Endothelial cell (in vitro differentiated cells): Measurements from ENCODE around the gene TBL1XR1. TPM values are rescaled to one million over a fixed set of nuclear protein-coding genes. Genes with fewer than 3 reads are reported as not detected.
A peak's percentile ranks its signal among the peaks of the same experiment; 100 is the strongest.

Experiments used
- DNase-seq: peaks from one replicate; pipeline ENCODE4 v3.0.0; 2021; ENCODE audit warnings: low spot score
- H3K27ac Mint-ChIP-seq: one replicate; pipeline ENCODE4 v1.8.0; 2021; ENCODE audit warnings: mixed read lengths, inconsistent platforms; ENCODE audit not compliant: unreplicated experiment
- H3K27me3 Mint-ChIP-seq: one replicate; pipeline ENCODE4 v1.8.0; 2021; ENCODE audit warnings: mild to moderate bottlenecking, moderate library complexity, mixed read lengths, inconsistent platforms; ENCODE audit not compliant: unreplicated experiment
- H3K36me3 Mint-ChIP-seq: one replicate; pipeline ENCODE4 v1.8.0; 2021; ENCODE audit warnings: mild to moderate bottlenecking, low read depth, mixed read lengths, inconsistent platforms; ENCODE audit not compliant: unreplicated experiment
- H3K4me1 Mint-ChIP-seq: one replicate; pipeline ENCODE4 v1.8.0; 2021; ENCODE audit warnings: mild to moderate bottlenecking, mixed read lengths, inconsistent platforms; ENCODE audit not compliant: unreplicated experiment
- H3K4me3 Mint-ChIP-seq: one replicate; pipeline ENCODE4 v1.8.0; 2021; ENCODE audit warnings: mild to moderate bottlenecking, mixed read lengths, inconsistent platforms; ENCODE audit not compliant: unreplicated experiment
- H3K9me3 Mint-ChIP-seq: one replicate; pipeline ENCODE4 v1.8.0; 2021; ENCODE audit warnings: mixed read lengths, inconsistent platforms; ENCODE audit not compliant: unreplicated experiment
- total RNA-seq: library from RNA; stranded (reverse); fragmentation: NEBNext Ultra II Directional; extraction: Animal tissue kit (Norgen Biotek cat#: 25700); gene quantifications from one replicate; pipeline ENCODE4 v1.2.1, GENCODE V29; 2021; ENCODE audit not compliant: unreplicated experiment
- TF ChIP-seq, protein P1 (sequence below): fragments of 200-600 bp; sonication (generic); IDR thresholded peaks from one replicate; pipeline ENCODE4 v1.5.0; 2021; ENCODE audit warnings: antibody characterized with exemption; ENCODE audit not compliant: unreplicated experiment

TBL1XR1 gene
- total RNA-seq, 1 donor from 2014 or later, result 156 TPM

DNA sequence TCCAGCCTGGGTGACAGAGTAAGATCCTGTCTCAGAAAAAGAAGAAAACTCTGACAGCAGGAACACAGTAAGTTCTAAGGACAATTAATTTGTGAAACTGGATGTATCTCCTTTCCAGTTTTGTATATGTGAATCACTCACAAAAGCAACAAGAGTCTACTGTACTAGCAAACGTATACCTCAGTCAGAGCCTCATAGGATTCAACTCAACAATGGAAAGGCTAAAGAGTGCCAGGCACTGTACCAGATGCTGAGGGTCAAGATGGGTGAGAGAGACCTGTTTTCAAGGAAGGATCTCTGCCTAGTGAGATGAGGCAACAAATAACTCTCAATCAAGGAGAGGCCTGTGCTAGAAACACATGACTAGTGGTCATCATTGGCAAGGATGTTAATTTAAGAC lies 14.9 kb downstream of the TBL1XR1 start:
- TF ChIP-seq, protein P1, sequence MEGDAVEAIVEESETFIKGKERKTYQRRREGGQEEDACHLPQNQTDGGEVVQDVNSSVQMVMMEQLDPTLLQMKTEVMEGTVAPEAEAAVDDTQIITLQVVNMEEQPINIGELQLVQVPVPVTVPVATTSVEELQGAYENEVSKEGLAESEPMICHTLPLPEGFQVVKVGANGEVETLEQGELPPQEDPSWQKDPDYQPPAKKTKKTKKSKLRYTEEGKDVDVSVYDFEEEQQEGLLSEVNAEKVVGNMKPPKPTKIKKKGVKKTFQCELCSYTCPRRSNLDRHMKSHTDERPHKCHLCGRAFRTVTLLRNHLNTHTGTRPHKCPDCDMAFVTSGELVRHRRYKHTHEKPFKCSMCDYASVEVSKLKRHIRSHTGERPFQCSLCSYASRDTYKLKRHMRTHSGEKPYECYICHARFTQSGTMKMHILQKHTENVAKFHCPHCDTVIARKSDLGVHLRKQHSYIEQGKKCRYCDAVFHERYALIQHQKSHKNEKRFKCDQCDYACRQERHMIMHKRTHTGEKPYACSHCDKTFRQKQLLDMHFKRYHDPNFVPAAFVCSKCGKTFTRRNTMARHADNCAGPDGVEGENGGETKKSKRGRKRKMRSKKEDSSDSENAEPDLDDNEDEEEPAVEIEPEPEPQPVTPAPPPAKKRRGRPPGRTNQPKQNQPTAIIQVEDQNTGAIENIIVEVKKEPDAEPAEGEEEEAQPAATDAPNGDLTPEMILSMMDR, result no peak
- H3K9me3 Mint-ChIP-seq, result no peaks in the 10 kb centered on the region
- no peaks in the 10 kb centered on the region for H3K27me3 Mint-ChIP-seq
- no peaks in the 10 kb centered on the region for H3K36me3 Mint-ChIP-seq
- no peak overlapping the region for H3K27ac Mint-ChIP-seq
- DNase-seq, result no peak
- no peak overlapping the region for H3K4me3 Mint-ChIP-seq
- peaks cover 18% of the 10 kb centered on the region for H3K4me1 Mint-ChIP-seq

DNA sequence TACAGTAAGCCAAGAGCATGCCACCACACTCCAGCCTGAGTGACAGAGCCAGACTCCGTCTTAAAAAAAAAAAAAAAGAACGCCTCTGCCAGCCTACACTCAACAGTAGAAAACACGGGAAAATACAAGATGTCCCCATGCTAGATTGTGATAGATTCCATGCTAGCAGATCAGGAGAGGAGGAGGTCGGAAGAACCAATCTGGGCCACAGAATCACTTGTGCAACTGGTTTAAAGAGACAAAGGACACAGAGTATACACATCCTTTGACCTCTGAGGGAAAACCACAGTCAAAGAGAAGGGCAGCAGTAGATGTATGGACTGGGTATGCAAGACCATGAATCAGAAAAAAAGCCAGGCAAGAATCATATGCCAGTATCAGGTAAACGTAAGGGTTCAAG lies 15.9 kb downstream of the TBL1XR1 start:
- TF ChIP-seq, protein P1, result no peak
- no peaks in the 10 kb centered on the region for H3K9me3 Mint-ChIP-seq
- DNase-seq, result no peak
- no peak overlapping the region for H3K4me3 Mint-ChIP-seq
- peak overlapping the region; percentile 70 for H3K27ac Mint-ChIP-seq
- no peaks in the 10 kb centered on the region for H3K36me3 Mint-ChIP-seq
- H3K4me1 Mint-ChIP-seq, result peaks cover 18% of the 10 kb centered on the region
- H3K27me3 Mint-ChIP-seq, result no peaks in the 10 kb centered on the region

DNA sequence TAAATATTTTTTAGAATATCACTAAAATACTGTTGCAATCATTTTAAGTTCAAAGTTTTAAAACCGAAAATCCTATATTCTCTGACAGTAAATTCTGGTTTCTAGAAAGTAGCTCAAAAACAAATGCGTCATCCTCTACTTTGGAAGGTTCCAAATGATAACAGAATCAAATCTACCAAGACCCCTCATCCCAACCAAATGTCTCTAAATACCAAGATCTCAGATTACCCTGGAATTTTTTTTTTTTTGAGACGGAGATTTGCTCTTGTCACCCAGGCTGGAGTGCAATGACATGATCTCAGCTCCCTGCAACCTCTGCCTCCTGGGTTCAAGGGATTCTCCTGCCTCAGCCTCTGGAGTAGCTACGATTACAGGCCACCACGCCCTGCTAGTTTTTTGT lies 16.8 kb downstream of the TBL1XR1 start:
- TF ChIP-seq, protein P1, result no peak
- no peak for DNase-seq
- Mint-ChIP-seq H3K36me3 (no peaks in the 10 kb centered on the region), H3K27me3 (no peaks in the 10 kb centered on the region), H3K4me3 (no peak overlapping the region), H3K9me3 (no peaks in the 10 kb centered on the region), H3K4me1 (peaks cover 18% of the 10 kb centered on the region), H3K27ac (no peak overlapping the region)

DNA sequence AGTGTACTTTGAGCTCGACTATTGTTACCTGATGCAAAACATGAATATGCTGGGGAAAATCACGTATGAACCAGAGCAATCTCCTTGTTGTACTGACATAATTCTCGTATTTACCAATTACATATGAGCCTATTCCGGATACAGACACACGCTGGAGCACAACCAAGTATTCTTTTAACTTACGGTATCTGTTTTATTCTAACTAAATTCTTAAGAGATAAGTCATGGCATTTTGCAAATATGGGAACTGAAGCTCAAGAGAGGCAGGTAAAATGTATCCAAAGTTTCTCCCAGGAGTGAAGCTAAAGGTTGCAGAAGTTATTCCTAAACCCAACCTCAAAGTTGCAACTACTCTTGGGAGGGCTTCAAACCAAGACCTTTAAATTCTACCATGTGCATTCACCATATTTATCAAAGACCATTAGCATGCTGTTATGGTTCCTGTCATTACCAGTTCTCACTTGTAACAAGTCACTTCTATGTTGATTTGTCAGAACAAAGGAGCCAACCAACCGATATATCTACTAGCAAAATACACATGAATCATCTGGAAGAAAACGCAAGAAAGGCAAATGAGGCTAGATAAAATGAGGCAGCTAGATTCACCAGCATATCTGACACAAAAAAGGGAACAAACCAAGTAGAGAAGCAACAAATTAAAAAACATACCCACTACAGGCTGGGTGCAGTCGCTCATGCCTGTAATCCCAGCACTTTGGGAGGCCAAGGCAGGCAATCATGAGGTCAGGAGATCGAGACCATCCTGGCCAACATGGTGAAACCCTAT lies 17.8 kb downstream of the TBL1XR1 start:
- no peaks in the 10 kb centered on the region for H3K9me3 Mint-ChIP-seq
- H3K27ac Mint-ChIP-seq, result no peak overlapping the region
- DNase-seq, result no peak
- H3K4me1 Mint-ChIP-seq, result peaks cover 18% of the 10 kb centered on the region
- H3K4me3 Mint-ChIP-seq, result no peak overlapping the region
- H3K36me3 Mint-ChIP-seq, result no peaks in the 10 kb centered on the region
- H3K27me3 Mint-ChIP-seq, result no peaks in the 10 kb centered on the region
- TF ChIP-seq, protein P1, result no peak

DNA sequence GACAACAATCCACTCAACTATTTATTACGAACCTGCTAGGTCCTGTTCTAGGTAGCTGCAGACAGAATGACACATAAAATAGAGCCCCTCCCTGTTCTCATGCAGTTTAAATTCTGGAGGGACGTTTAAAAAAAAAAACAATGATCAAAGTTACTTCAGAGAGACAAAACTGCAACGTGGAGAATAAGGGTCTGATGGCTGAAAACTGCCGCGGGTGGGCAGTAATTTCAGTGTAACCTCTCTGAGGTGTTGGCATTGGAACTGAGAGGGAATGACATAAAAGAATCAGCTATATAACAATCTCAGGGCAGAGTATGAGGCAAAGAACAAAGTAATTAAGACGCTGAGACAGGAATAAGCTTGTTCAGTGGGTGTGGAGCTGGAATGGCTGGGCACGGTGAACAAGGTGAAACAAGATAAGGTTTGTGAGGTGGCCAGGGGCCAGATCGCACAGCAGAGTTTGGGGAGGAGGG lies 19.5 kb downstream of the TBL1XR1 start:
- Mint-ChIP-seq H3K4me1 (peaks cover 20% of the 10 kb centered on the region), H3K36me3 (no peaks in the 10 kb centered on the region), H3K9me3 (no peaks in the 10 kb centered on the region), H3K27ac (no peak overlapping the region), H3K4me3 (no peak overlapping the region), H3K27me3 (no peaks in the 10 kb centered on the region)
- no peak for DNase-seq
- TF ChIP-seq, protein P1, result no peak
